Forelimb muscle (tissue), 1 donor: ENCODE data around the gene AMACR. TPM values are rescaled to one million over a fixed set of nuclear protein-coding genes. Genes with fewer than 3 reads are reported as not detected.

Source experiments
- polyA plus RNA-seq: library from polyadenylated mRNA; unstranded; fragments of 120-200 nt; gene quantifications from one replicate; pipeline ENCODE4 v1.2.1, GENCODE V29; 2013; ENCODE audit not compliant: insufficient read length

AMACR gene
- polyA plus RNA-seq, 1 donor = 4.2 TPM

Other genes with a start within 250 kb of the AMACR start
- gene ADAMTS12, start 116.1 kb downstream of the AMACR start, polyA plus RNA-seq = 16.8 TPM
- gene RXFP3, start 71.7 kb downstream of the AMACR start, polyA plus RNA-seq = not detected
- gene SLC45A2, start 23.4 kb downstream of the AMACR start, polyA plus RNA-seq = 0.33 TPM
- gene C1QTNF3, start 35.2 kb upstream of the AMACR start, polyA plus RNA-seq = 91.7 TPM